ENCODE measurements around the gene KDM5C. TPM values are rescaled to one million over a fixed set of nuclear protein-coding genes. Genes with fewer than 3 reads are reported as not detected.

The KDM5C gene
- total RNA-seq, 2 experiments from 2014 or later = 236 to 237 TPM

DNA sequence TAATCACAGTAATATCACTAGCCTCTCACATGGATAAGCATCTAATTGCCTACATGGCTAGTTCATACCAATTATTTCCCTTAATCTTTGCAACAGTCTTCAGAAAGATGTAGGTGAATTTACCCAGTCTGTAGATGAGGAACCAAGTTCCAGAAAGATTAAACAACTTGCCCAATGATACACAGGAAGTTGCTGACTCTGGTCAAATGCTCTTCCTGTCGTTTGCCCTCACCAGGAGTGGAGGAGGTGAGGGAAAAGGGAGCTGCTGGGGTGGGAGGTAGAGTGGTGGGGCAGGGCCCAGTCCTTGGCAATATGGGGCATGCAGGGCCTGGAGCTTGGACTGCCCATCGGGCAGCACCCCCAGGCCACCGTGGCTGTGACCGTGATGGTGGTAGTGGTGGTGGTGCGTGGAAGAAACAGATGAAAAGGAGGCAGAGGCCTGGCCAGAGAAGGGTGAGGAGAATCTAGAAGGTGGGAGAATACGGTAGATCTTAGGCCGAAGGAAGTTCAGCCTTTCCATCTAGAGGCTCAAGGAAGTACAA, 2.3 kb upstream of the KDM5C start:
- H3K4me3 Mint-ChIP-seq = peak overlapping the region; percentile 54
- peaks cover 32% of the 10 kb centered on the region for H3K36me3 Mint-ChIP-seq (ENCODE audit: low read depth)
- H3K9me3 ChIP-seq (ENCODE audit: control insufficient read depth in 1 of 2, insufficient read depth in 1 of 2, low read length in 2 of 2) = no peaks in the 10 kb centered on the region
- intact Hi-C loops (cut with DNase I, micrococcal nuclease) = loop anchor here in 1 of 2 experiments (5.0 to 10.0 kb wide), 3 partner anchors 35 to 1935 kb away; partner anchors contain the start of gene PHF8
- ChIA-PET CTCF (no interaction called here), POLR2A (no interaction called here)
- TF ChIP-seq, protein P1, sequence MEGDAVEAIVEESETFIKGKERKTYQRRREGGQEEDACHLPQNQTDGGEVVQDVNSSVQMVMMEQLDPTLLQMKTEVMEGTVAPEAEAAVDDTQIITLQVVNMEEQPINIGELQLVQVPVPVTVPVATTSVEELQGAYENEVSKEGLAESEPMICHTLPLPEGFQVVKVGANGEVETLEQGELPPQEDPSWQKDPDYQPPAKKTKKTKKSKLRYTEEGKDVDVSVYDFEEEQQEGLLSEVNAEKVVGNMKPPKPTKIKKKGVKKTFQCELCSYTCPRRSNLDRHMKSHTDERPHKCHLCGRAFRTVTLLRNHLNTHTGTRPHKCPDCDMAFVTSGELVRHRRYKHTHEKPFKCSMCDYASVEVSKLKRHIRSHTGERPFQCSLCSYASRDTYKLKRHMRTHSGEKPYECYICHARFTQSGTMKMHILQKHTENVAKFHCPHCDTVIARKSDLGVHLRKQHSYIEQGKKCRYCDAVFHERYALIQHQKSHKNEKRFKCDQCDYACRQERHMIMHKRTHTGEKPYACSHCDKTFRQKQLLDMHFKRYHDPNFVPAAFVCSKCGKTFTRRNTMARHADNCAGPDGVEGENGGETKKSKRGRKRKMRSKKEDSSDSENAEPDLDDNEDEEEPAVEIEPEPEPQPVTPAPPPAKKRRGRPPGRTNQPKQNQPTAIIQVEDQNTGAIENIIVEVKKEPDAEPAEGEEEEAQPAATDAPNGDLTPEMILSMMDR (IDR thresholded peaks at IDR 0.05) = no peak
- no peak overlapping the region for H3K4me3 ChIP-seq (ENCODE audit: low read length)
- no peaks in the 10 kb centered on the region for H3K27me3 Mint-ChIP-seq
- H3K27ac Mint-ChIP-seq = peak overlapping the region; percentile 36
- H3K4me1 ChIP-seq (ENCODE audit: insufficient read depth, low read length) = peaks cover 21% of the 10 kb centered on the region
- H3K9me3 Mint-ChIP-seq = no peaks in the 10 kb centered on the region
- no peaks in the 10 kb centered on the region for H3K36me3 ChIP-seq (ENCODE audit: insufficient read depth, low read length)
- no peak for ATAC-seq (ENCODE audit: poor library complexity)
- no peak overlapping the region for H3K27ac ChIP-seq (ENCODE audit: low read depth in 1 of 2, low read length in 2 of 2)
- no peaks in the 10 kb centered on the region for H3K27me3 ChIP-seq (ENCODE audit: control insufficient read depth in 1 of 2, insufficient read depth in 2 of 2, low read length in 2 of 2)
- H3K4me1 Mint-ChIP-seq (ENCODE audit: low read depth) = peaks cover 27% of the 10 kb centered on the region
- no peak for DNase-seq

- DNase-seq (peak in 8 of 14 experiments; percentile 4 to 65 (median 16)), ATAC-seq (ENCODE audit: poor library complexity) (peak; percentile 53)
- Histone ChIP-seq H3K4me3 (ENCODE audit: low read length) (peak overlapping the region; percentile 98), H3K4me1 (ENCODE audit: insufficient read depth, low read length) (peaks cover 32% of the 10 kb centered on the region), H3K27me3 (ENCODE audit: control insufficient read depth in 1 of 2, insufficient read depth in 2 of 2, low read length in 2 of 2) (no peaks in the 10 kb centered on the region), H3K9me3 (ENCODE audit: control insufficient read depth in 1 of 2, insufficient read depth in 1 of 2, low read length in 2 of 2) (no peaks in the 10 kb centered on the region), H3K27ac (ENCODE audit: low read depth in 1 of 2, low read length in 2 of 2) (peak overlapping the region; percentile 89 to 91), H3K36me3 (ENCODE audit: insufficient read depth, low read length) (peaks cover 23% of the 10 kb centered on the region)
- TF ChIP-seq, protein P1 (IDR thresholded peaks at IDR 0.05) = no peak
- peak overlapping the region; percentile 95 for H3K27ac Mint-ChIP-seq
- peaks cover 38% of the 10 kb centered on the region for H3K4me1 Mint-ChIP-seq (ENCODE audit: low read depth)
- H3K9me3 Mint-ChIP-seq = no peaks in the 10 kb centered on the region
- POLR2A ChIA-PET = interaction anchor here (0.9 to 1.5 kb wide), 6 partner anchors 59 to 1216 kb away, joined by 3 to 21 read pairs (median 5); partner anchors contain the start of genes TSPYL2 and TSR2
- peak overlapping the region; percentile 100 for H3K4me3 Mint-ChIP-seq
- no peaks in the 10 kb centered on the region for H3K27me3 Mint-ChIP-seq
- intact Hi-C loops (cut with DNase I, micrococcal nuclease) = loop anchor here in 1 of 2 experiments (2.0 to 10.0 kb wide), 4 partner anchors 23 to 821 kb away; partner anchors contain the start of genes PHF8, RIBC1, SMC1A and TSPYL2
- peaks cover 51% of the 10 kb centered on the region for H3K36me3 Mint-ChIP-seq (ENCODE audit: low read depth)
- CTCF ChIA-PET = no interaction called here
Observed at GRCh38 chrX:53223955-53224859, 800 bp downstream of the KDM5C start.

DNA sequence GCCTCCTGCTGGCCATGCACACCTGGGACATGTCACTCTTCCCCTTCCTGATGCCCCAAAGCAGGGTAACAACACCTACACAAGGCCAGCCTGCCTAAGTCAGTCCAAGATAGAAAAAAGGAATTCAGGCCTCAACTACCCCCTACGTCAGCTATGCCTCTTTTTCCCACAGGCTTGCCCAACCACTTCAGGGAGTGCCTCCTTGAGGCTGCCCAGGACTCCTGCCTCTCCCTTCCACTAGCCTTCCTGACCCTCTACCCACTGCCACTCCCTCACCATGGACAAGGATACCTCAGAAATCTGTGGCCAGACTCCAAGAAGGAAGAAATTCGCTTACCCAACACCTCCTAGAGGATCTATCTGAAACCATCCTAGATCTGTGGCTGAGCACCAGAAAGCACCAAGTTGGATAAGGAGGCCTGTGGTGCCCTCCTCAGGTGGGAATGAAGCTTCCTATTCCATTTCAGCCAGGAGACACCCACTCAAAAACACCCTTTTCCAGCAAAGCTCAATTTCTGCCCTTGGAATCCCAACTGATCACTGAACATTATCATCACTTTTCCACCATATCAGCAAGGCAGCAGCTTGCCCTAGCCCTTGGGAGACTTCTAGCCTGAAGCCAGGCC, 1.8 kb downstream of the KDM5C start:
- peaks cover 38% of the 10 kb centered on the region for H3K4me1 Mint-ChIP-seq (ENCODE audit: low read depth)

More for the DNA sequence above, 1.8 kb downstream of the KDM5C start:
- DNase-seq (peak in 1 of 14 experiments; percentile 4), ATAC-seq (ENCODE audit: poor library complexity) (no peak)
- intact Hi-C loops (cut with DNase I, micrococcal nuclease) = loop anchor here in 1 of 2 experiments (2.0 to 10.0 kb wide), 3 partner anchors 22 to 822 kb away; partner anchors contain the start of genes PHF8 and TSPYL2
- H3K27ac Mint-ChIP-seq = peak overlapping the region; percentile 95
- Histone ChIP-seq H3K27ac (ENCODE audit: low read depth in 1 of 2, low read length in 2 of 2) (peak overlapping the region; percentile 9 to 91), H3K27me3 (ENCODE audit: control insufficient read depth in 1 of 2, insufficient read depth in 2 of 2, low read length in 2 of 2) (no peaks in the 10 kb centered on the region), H3K9me3 (ENCODE audit: control insufficient read depth in 1 of 2, insufficient read depth in 1 of 2, low read length in 2 of 2) (no peaks in the 10 kb centered on the region), H3K36me3 (ENCODE audit: insufficient read depth, low read length) (peaks cover 30% of the 10 kb centered on the region), H3K4me3 (ENCODE audit: low read length) (peak overlapping the region; percentile 98), H3K4me1 (ENCODE audit: insufficient read depth, low read length) (peaks cover 32% of the 10 kb centered on the region)
- no peaks in the 10 kb centered on the region for H3K27me3 Mint-ChIP-seq
- peaks cover 57% of the 10 kb centered on the region for H3K36me3 Mint-ChIP-seq (ENCODE audit: low read depth)
- ChIA-PET POLR2A (interaction anchor here (1.0 kb wide), 1 partner anchor 151 kb away, joined by 3 read pairs; no protein-coding TSS in a partner anchor), CTCF (interaction anchor here (0.7 kb wide), 1 partner anchor 12 kb away, joined by 3 read pairs; no protein-coding TSS in a partner anchor)
- peak overlapping the region; percentile 100 for H3K4me3 Mint-ChIP-seq
- TF ChIP-seq, protein P1 (IDR thresholded peaks at IDR 0.05) = no peak
- no peaks in the 10 kb centered on the region for H3K9me3 Mint-ChIP-seq

All from CD4-positive, alpha-beta T cell (primary cell).